ENCODE measurements around the gene EPPIN.
"Not testable (repeated sequence)": the region's sequence is repeated elsewhere in the genome, so short reads cannot be mapped to it uniquely, and the experiment has no call there.

EPPIN gene

GRCh38 chr20:45547206-45547770, at the start of gene EPPIN:
Gene EPPIN, minus strand, starts transcription at chr20:45547401. Its CDS starts 44 bp downstream, at chr20:45547357.
- DNase-seq, result no peak

- DNase-seq, result no peak
Observed at GRCh38 chr20:45595235-45595634, 48.0 kb upstream of the EPPIN start.

- no peak for DNase-seq
Observed at GRCh38 chr20:45593498-45593897, 46.3 kb upstream of the EPPIN start.

GRCh38 chr20:45592574-45593189, 45.5 kb upstream of the EPPIN start:
- DNase-seq, result no peak

GRCh38 chr20:45589725-45590124, 42.5 kb upstream of the EPPIN start:
- DNase-seq, result no peak

GRCh38 chr20:45588800-45589199, 41.6 kb upstream of the EPPIN start:
- DNase-seq, result no peak

GRCh38 chr20:45585986-45586385, 38.8 kb upstream of the EPPIN start:
- DNase-seq, result not testable (repeated sequence)

GRCh38 chr20:45584294-45584693, 37.1 kb upstream of the EPPIN start:
- DNase-seq, result not testable (repeated sequence)

GRCh38 chr20:45583502-45583901, 36.3 kb upstream of the EPPIN start:
- no peak for DNase-seq

- DNase-seq, result no peak
Observed at GRCh38 chr20:45581702-45582101, 34.5 kb upstream of the EPPIN start.

GRCh38 chr20:45579184-45579583, 32.0 kb upstream of the EPPIN start, which contains the start of gene WFDC8:
Gene WFDC8, minus strand, starts transcription at chr20:45579284. Its CDS starts 37 bp downstream, at chr20:45579247.
- no peak for DNase-seq

- no peak for DNase-seq
Observed at GRCh38 chr20:45578231-45578630, 31.0 kb upstream of the EPPIN start.

GRCh38 chr20:45576995-45577394, 29.8 kb upstream of the EPPIN start:
- DNase-seq, result no peak

- DNase-seq, result no peak
Observed at GRCh38 chr20:45575931-45576330, 28.7 kb upstream of the EPPIN start.

GRCh38 chr20:45569650-45570049, 22.4 kb upstream of the EPPIN start:
- not testable (repeated sequence) for DNase-seq

- DNase-seq, result no peak
Observed at GRCh38 chr20:45564760-45565276, 17.6 kb upstream of the EPPIN start.

- DNase-seq, result no peak
Observed at GRCh38 chr20:45555198-45555597, 8.0 kb upstream of the EPPIN start.

GRCh38 chr20:45552456-45552855, 5.3 kb upstream of the EPPIN start:
- DNase-seq, result no peak

GRCh38 chr20:45550765-45551164, 3.6 kb upstream of the EPPIN start:
- DNase-seq, result no peak

GRCh38 chr20:45548410-45548809, 1.2 kb upstream of the EPPIN start:
- no peak for DNase-seq

- DNase-seq, result no peak
Observed at GRCh38 chr20:45545754-45546453, 1.3 kb downstream of the EPPIN start.

GRCh38 chr20:45545351-45545750, 1.9 kb downstream of the EPPIN start:
- DNase-seq, result no peak

GRCh38 chr20:45539382-45539781, 7.8 kb downstream of the EPPIN start, which contains the start of gene WFDC6:
Gene WFDC6, minus strand, starts transcription at chr20:45539482. Its CDS starts 75 bp downstream, at chr20:45539407.
- DNase-seq, result no peak

All from femur (tissue), 1 donor.